Measurements from ENCODE around the gene ACSM2B.

ACSM2B gene

GRCh38 chr16:20621406-20621805 is 45.2 kb upstream of the ACSM2B start:
- Histone ChIP-seq H3K79me2 (ENCODE audit: control insufficient read depth, low read length) (no peaks in the 10 kb centered on the region), H3F3A (ENCODE audit: control insufficient read depth, insufficient read depth) (no peaks in the 10 kb centered on the region), H4K20me1 (ENCODE audit: control insufficient read depth, insufficient read depth, low read depth, low read length) (no peaks in the 10 kb centered on the region), H3K9me2 (replicated peaks; ENCODE audit: control insufficient read depth, low read length) (no peaks in the 10 kb centered on the region), H3K27ac (ENCODE audit: low read depth, low read length) (no peak overlapping the region), H3K4me2 (ENCODE audit: low read length) (no peak overlapping the region), H3K4me1 (ENCODE audit: control insufficient read depth, low read length) (no peaks in the 10 kb centered on the region), H3K27me3 (ENCODE audit: control insufficient read depth, low read length) (peaks cover 4% of the 10 kb centered on the region; the same call in 1 of the 2 replicates), H3K9me3 (ENCODE audit: control insufficient read depth, insufficient read depth, low read length) (no peaks in the 10 kb centered on the region), H3K36me3 (ENCODE audit: control insufficient read depth, low read length) (no peaks in the 10 kb centered on the region), H3K4me3 (ENCODE audit: low read length) (no peak overlapping the region)
- no peak for TF ChIP-seq CTCF (IDR thresholded peaks at IDR 0.05; ENCODE audit: low read depth, low read length, poor library complexity, severe bottlenecking)
- TF ChIP-seq EZH2phosphoT487 (IDR thresholded peaks at IDR 0.05; ENCODE audit: borderline replicate concordance, low read length), result no peak

DNA sequence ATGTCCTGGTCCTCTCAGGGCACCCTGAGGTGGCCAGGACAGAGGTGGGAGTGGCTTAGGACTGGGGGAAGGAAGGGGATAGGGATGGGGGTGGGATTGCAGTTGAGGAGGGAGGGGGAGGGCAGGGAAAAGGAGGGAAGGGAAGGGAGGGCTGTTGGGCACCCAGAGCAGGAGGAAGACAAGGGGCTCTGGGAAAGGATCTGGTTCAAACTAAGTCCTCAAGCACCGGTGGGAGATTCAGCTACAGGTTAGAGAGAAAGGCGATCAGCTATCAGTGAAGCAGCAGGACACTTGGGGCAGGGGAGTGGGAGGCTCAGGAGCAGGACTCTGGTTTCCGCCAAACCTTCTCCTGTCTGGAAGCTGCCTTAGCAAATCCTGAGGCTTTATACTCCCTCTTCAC is 44.6 kb upstream of the ACSM2B start:
- Histone ChIP-seq H3K36me3 (ENCODE audit: control insufficient read depth, low read length) (no peaks in the 10 kb centered on the region), H3K79me2 (ENCODE audit: control insufficient read depth, low read length) (no peaks in the 10 kb centered on the region), H3F3A (ENCODE audit: control insufficient read depth, insufficient read depth) (no peaks in the 10 kb centered on the region), H3K9me3 (ENCODE audit: control insufficient read depth, insufficient read depth, low read length) (no peaks in the 10 kb centered on the region), H3K4me1 (ENCODE audit: control insufficient read depth, low read length) (no peaks in the 10 kb centered on the region), H3K27ac (ENCODE audit: low read depth, low read length) (no peak overlapping the region), H3K4me3 (ENCODE audit: low read length) (no peak overlapping the region), H3K9me2 (replicated peaks; ENCODE audit: control insufficient read depth, low read length) (no peaks in the 10 kb centered on the region), H4K20me1 (ENCODE audit: control insufficient read depth, insufficient read depth, low read depth, low read length) (no peaks in the 10 kb centered on the region), H3K4me2 (ENCODE audit: low read length) (no peak overlapping the region), H3K27me3 (ENCODE audit: control insufficient read depth, low read length) (peaks cover 8% of the 10 kb centered on the region; the same call in 1 of the 2 replicates)
- TF ChIP-seq EZH2phosphoT487 (IDR thresholded peaks at IDR 0.05; ENCODE audit: borderline replicate concordance, low read length), result no peak
- no peak for TF ChIP-seq CTCF (IDR thresholded peaks at IDR 0.05; ENCODE audit: low read depth, low read length, poor library complexity, severe bottlenecking)

DNA sequence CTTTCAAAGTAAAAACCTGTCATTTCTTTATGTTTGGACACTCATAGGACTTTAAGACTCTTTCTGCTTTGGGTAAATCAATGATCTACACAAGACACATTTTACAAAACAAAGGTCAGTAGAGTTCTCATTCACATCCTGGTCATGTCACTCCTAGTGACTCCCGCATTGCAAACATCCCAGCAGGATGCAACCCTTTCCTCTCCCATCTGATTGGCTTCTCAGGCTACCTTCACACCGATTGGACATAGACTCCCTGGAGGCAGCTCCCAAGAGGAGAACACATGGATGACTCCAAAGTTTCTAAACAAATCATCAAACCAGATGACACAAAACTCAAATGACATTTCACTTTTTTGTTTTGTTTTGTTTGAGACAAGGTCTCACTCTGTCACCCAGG is 43.8 kb upstream of the ACSM2B start:
- Histone ChIP-seq H3K9me2 (replicated peaks; ENCODE audit: control insufficient read depth, low read length) (no peaks in the 10 kb centered on the region), H3K36me3 (ENCODE audit: control insufficient read depth, low read length) (no peaks in the 10 kb centered on the region), H4K20me1 (ENCODE audit: control insufficient read depth, insufficient read depth, low read depth, low read length) (no peaks in the 10 kb centered on the region), H3K27ac (ENCODE audit: low read depth, low read length) (no peak overlapping the region), H3K79me2 (ENCODE audit: control insufficient read depth, low read length) (no peaks in the 10 kb centered on the region), H3K4me2 (ENCODE audit: low read length) (no peak overlapping the region), H3K4me1 (ENCODE audit: control insufficient read depth, low read length) (no peaks in the 10 kb centered on the region), H3K27me3 (ENCODE audit: control insufficient read depth, low read length) (peaks cover 8% of the 10 kb centered on the region; the same call in 1 of the 2 replicates), H3K4me3 (ENCODE audit: low read length) (no peak overlapping the region), H3K9me3 (ENCODE audit: control insufficient read depth, insufficient read depth, low read length) (no peaks in the 10 kb centered on the region), H3F3A (ENCODE audit: control insufficient read depth, insufficient read depth) (no peaks in the 10 kb centered on the region)
- TF ChIP-seq EZH2phosphoT487 (IDR thresholded peaks at IDR 0.05; ENCODE audit: borderline replicate concordance, low read length) (no peak), CTCF (IDR thresholded peaks at IDR 0.05; ENCODE audit: low read depth, low read length, poor library complexity, severe bottlenecking) (no peak)
